IMR-90 (cell line): ENCODE data around the gene LSM2. TPM values are rescaled to one million over a fixed set of nuclear protein-coding genes. Genes with fewer than 3 reads are reported as not detected.

ENCODE experiments used
- ATAC-seq: fragments of 200-7000 bp; cut with Tn5 transposase; 2 replicates; pipeline ENCODE4 v1.9.1; 2020; ENCODE audit warnings: low read depth, mild to moderate bottlenecking, moderate library complexity
- BruUV-seq: library from RNA; stranded (reverse); fragments of 400-500 nt; replicated peaks from 2 replicates; lab custom pipeline; 2021; lab: Mats Ljungman, UMichigan
- CTCF ChIA-PET: fragments of 300-600 bp; formaldehyde crosslinking; extraction: SDS; loops from one replicate; lab custom pipeline; 2021; ENCODE audit warnings: antibody characterized with exemption; lab: Yijun Ruan, JAX
- POLR2A ChIA-PET: fragments of 300-600 bp; sonication (Branson Sonifier 250); formaldehyde crosslinking; loops from one replicate; lab custom pipeline; 2022; ENCODE audit warnings: antibody characterized with exemption; ENCODE audit not compliant: unreplicated experiment; lab: Charles Lee
- DNase-seq: peaks from one replicate; pipeline ENCODE4 v3.0.0; 2013
- H2AFZ ChIP-seq: replicated peaks from 2 replicates; pipeline ENCODE3; 2013; ENCODE audit warnings: low read length, mild to moderate bottlenecking; ENCODE audit not compliant: poor library complexity
- H2AK5ac ChIP-seq: 2 replicates; pipeline ENCODE4 v1.6.1; 2013; ENCODE audit warnings: low read depth, low read length, inconsistent platforms
- H2AK9ac ChIP-seq: replicated peaks from 2 replicates; pipeline ENCODE3; 2013; ENCODE audit warnings: mild to moderate bottlenecking, low read depth, low read length, moderate library complexity; ENCODE audit not compliant: poor library complexity
- H2BK120ac ChIP-seq: 2 replicates; pipeline ENCODE4 v1.6.1; 2013; ENCODE audit warnings: low read depth, low read length, inconsistent platforms
- H2BK15ac ChIP-seq: 3 replicates; pipeline ENCODE4 v1.6.1; 2013; ENCODE audit warnings: low read depth, low read length, inconsistent platforms
- H2BK20ac ChIP-seq: 2 replicates; pipeline ENCODE4 v1.6.1; 2013; ENCODE audit warnings: low read depth, mild to moderate bottlenecking, inconsistent platforms, low read length, moderate library complexity
- H2BK5ac ChIP-seq: 2 replicates; pipeline ENCODE4 v1.6.1; 2013; ENCODE audit warnings: mild to moderate bottlenecking, low read depth, low read length, inconsistent platforms; ENCODE audit not compliant: poor library complexity, severe bottlenecking
- H3K14ac ChIP-seq: replicated peaks from 2 replicates; pipeline ENCODE4 v1.6.1; 2013; ENCODE audit warnings: low read depth, low read length, inconsistent platforms
- H3K18ac ChIP-seq: 2 replicates; pipeline ENCODE4 v1.6.1; 2013; ENCODE audit warnings: low read depth, low read length, control low read depth
- H3K23ac ChIP-seq: 2 replicates; pipeline ENCODE4 v1.6.1; 2013; ENCODE audit warnings: low read depth, low read length, inconsistent platforms
- H3K27ac ChIP-seq: 2 replicates; pipeline ENCODE4 v1.5.1; 2013; ENCODE audit warnings: mild to moderate bottlenecking, control low read depth, low read length; ENCODE audit not compliant: insufficient read depth
- H3K27me3 ChIP-seq: 2 replicates; pipeline ENCODE4 v1.6.1; 2013; ENCODE audit warnings: low read length; ENCODE audit not compliant: control insufficient read depth, insufficient read depth
- H3K36me3 ChIP-seq: 2 replicates; pipeline ENCODE4 v1.6.1; 2013; ENCODE audit warnings: low read length, mixed read lengths; ENCODE audit not compliant: control insufficient read depth, insufficient read depth
- H3K4ac ChIP-seq: 2 replicates; pipeline ENCODE4 v1.6.1; 2013; ENCODE audit warnings: low read depth, low read length, inconsistent platforms
- H3K4me1 ChIP-seq: 2 replicates; pipeline ENCODE4 v1.6.1; 2013; ENCODE audit warnings: low read length, mixed read lengths; ENCODE audit not compliant: control insufficient read depth, insufficient read depth
- H3K4me2 ChIP-seq: 2 replicates; pipeline ENCODE4 v1.6.1; 2013; ENCODE audit warnings: low read depth, mild to moderate bottlenecking, control low read depth, low read length, moderate library complexity
- H3K4me3 ChIP-seq: 2 replicates; pipeline ENCODE4 v1.5.1; 2013; ENCODE audit warnings: low read depth, mild to moderate bottlenecking, control low read depth, low read length, moderate library complexity; ENCODE audit not compliant: insufficient read depth
- H3K56ac ChIP-seq: 2 replicates; pipeline ENCODE4 v1.6.1; 2013; ENCODE audit warnings: low read length, inconsistent platforms; ENCODE audit not compliant: insufficient read depth; ENCODE audit errors: extremely low read depth
- H3K79me1 ChIP-seq, 2 experiments: 2 replicates each; pipeline ENCODE4 v1.6.1; 2013; ENCODE audit warnings: low read length in 2 of 2, inconsistent platforms in 1 of 2, low read depth in 1 of 2
- H3K9ac ChIP-seq: 2 replicates; pipeline ENCODE4 v1.6.1; 2013; ENCODE audit warnings: low read depth, low read length, control low read depth
- H3K9me1 ChIP-seq: 2 replicates; pipeline ENCODE4 v1.6.1; 2013; ENCODE audit warnings: low read length, inconsistent platforms; ENCODE audit not compliant: insufficient read depth
- H3K9me3 ChIP-seq: 2 replicates; pipeline ENCODE4 v1.6.1; 2013; ENCODE audit warnings: low read length; ENCODE audit not compliant: control insufficient read depth, insufficient read depth
- H4K20me1 ChIP-seq: 2 replicates; pipeline ENCODE4 v1.6.1; 2013; ENCODE audit warnings: low read length, inconsistent platforms; ENCODE audit not compliant: insufficient read depth
- H4K5ac ChIP-seq: 2 replicates; pipeline ENCODE4 v1.6.1; 2013; ENCODE audit warnings: mild to moderate bottlenecking, low read depth, low read length, control low read depth
- H4K8ac ChIP-seq, 2 experiments: 2 replicates each; pipeline ENCODE4 v1.6.1; 2013; ENCODE audit warnings: low read depth in 2 of 2, low read length in 2 of 2, control low read depth in 1 of 2, inconsistent platforms in 1 of 2
- H4K91ac ChIP-seq: 2 replicates; pipeline ENCODE4 v1.6.1; 2013; ENCODE audit warnings: low read depth, low read length, inconsistent platforms; ENCODE audit not compliant: insufficient read depth
- CHD1 ChIP-seq: IDR thresholded peaks from 2 replicates; pipeline ENCODE4 v1.6.1; 2012; ENCODE audit warnings: low read depth, low read length, improper control_type of control experiment
- MAFK ChIP-seq: IDR thresholded peaks from 2 replicates; pipeline ENCODE4 v1.6.1; 2012; ENCODE audit warnings: low read depth, low read length, improper control_type of control experiment
- MXI1 ChIP-seq: IDR thresholded peaks from 2 replicates; pipeline ENCODE4 v1.6.1; 2012; ENCODE audit warnings: low read depth, mild to moderate bottlenecking, low read length, moderate library complexity, borderline replicate concordance
- NFE2L2 ChIP-seq: fragments of 150-350 bp; IDR thresholded peaks from 2 replicates; pipeline ENCODE4 v1.6.1; 2016; ENCODE audit warnings: low read depth, mild to moderate bottlenecking, low read length
- RCOR1 ChIP-seq: IDR thresholded peaks from 2 replicates; pipeline ENCODE4 v1.6.1; 2012; ENCODE audit warnings: mild to moderate bottlenecking, low read length, improper control_type of control experiment; ENCODE audit not compliant: insufficient replicate concordance
- RFX5 ChIP-seq: IDR thresholded peaks from 2 replicates; pipeline ENCODE4 v1.8.0; 2012; ENCODE audit warnings: low read depth, mild to moderate bottlenecking, low read length, moderate library complexity
- WGBS, 2 experiments: methylation state at CpG; one replicate each; pipeline versions ENCODE4 v1.1.5 to v1.1.7; 2013; ENCODE audit warnings: missing lambda C conversion rate in 2 of 2; ENCODE audit not compliant: insufficient read length in 1 of 2; ENCODE audit errors: extremely low coverage in 2 of 2; 5-methylcytosine and 5-hydroxymethylcytosine counted together
- dilution Hi-C: fragments of 300-500 bp; cut with HindIII; formaldehyde crosslinking; loops from one replicate; pipeline ENCODE4 v1.14.3; 2018; ENCODE audit warnings: low sequenced_read_pairs; ENCODE audit not compliant: unreplicated experiment
- in situ Hi-C: fragments of 300-500 bp; cut with MboI; formaldehyde crosslinking; loops from 3 replicates; pipeline ENCODE4 v1.14.3; 2019; ENCODE audit warnings: low sequenced_read_pairs, inconsistent platforms, mixed read lengths
- intact Hi-C: fragments of 100-400 bp; cut with micrococcal nuclease; formaldehyde crosslinking; loops from 2 replicates; pipeline ENCODE4 v1.10.0; 2022
- polyA plus RNA-seq, 3 experiments: library from polyadenylated mRNA; depleted of rRNA; stranded (reverse); fragments of >200 nt; gene quantifications; 2 replicates each; pipeline ENCODE4 v1.2.3, GENCODE V29; 2012; ENCODE audit warnings: low replicate concordance in 1 of 3
- total RNA-seq: library from RNA; depleted of rRNA; stranded (reverse); fragments of >200 nt; gene quantifications from 2 replicates; pipeline ENCODE4 v1.2.3, GENCODE V29; 2012
- TF ChIP-seq, protein P1 (sequence below): conservative IDR thresholded peaks from 2 replicates; pipeline ENCODE4 v1.5.1; 2012; ENCODE audit warnings: mild to moderate bottlenecking, low read depth, low read length, improper control_type of control experiment
- TF ChIP-seq, protein P2 (sequence below): fragments of 150-350 bp; IDR thresholded peaks from 2 replicates; pipeline ENCODE4 v1.6.1; 2016; ENCODE audit warnings: low read depth, mild to moderate bottlenecking, low read length, moderate library complexity, borderline replicate concordance
- TF ChIP-seq, protein P3 (sequence below): fragments of 150-350 bp; IDR thresholded peaks from 2 replicates; pipeline ENCODE4 v1.6.1; 2017; ENCODE audit warnings: mild to moderate bottlenecking, antibody characterized with exemption, low read length, low read depth

LSM2 gene
- total and polyA plus RNA-seq, 2 of the 4 experiments (the other 2 are of a cell fraction) = 56.3 to 61.0 TPM

DNA sequence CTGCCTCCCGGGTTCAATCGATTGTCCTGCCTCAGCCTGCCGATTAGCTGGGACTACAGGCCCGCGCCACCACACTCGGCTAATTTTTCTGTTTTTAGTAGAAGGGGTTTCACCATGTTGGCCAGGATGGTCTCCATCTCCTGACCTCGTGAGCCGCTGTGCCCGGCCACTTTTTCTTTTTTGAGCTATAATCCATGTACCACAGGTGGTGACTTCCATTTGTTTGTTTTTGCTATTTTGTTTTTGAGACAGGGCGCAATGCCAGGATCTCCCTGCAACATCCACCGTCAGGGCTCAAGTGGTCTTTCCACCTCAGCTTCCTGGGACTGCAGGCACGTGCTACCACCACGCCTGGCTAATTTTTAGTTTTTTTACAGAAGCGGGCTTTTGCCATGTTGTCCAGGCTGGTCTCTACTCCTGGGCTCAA lies 29.3 kb upstream of the LSM2 start (continued):
- TF ChIP-seq NFE2L2 = no peak

DNA sequence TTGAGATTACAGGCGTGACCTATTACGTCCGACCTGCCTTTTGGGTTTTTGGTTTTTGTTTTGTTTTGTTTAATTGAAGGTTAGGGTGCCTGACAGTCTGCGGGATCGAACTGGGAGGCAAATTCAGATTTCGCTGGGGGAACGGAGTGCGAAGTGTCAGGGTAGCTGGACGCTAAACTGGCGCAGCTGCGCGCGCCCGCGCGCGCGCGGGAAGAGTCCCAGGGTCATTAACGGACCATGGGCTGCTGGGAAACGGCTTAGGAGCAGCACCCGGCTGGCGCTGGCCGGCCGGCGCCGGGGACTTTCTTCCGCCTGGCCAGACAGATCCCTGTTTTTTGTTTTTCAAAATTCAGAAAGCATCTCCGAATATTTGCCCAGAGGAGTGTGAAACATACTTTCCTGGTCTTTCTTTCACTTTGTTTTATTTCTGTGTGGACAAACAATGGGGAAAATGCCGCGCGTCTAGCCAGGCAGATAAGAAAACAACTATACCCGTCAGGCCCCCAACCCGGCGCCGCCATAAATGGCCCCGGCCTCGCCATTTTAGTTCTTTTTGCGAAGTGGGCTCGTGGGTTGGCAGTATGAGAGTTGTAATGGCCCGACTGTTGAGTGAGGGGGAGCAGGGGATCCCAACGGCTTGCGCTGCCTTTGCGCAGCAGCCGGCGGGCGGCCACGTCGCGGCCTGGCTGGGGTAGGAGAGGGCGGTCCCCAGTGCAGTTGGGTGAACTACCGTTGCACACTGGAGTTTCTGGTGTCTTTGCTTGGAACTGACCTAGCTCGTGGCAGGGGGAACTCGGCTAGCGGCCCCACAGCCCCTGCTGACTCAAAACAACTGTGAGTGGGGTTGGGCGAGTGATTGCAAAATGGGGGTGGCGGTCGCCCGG lies 27.8 kb upstream of the LSM2 start:
- BruUV-seq = no TSS peak
- intact Hi-C loops = loop anchor here (1.0 to 5.0 kb wide), 4 partner anchors 28 to 172 kb away; partner anchors contain the start of genes ABHD16A, C6orf47, GPANK1 and NEU1
- Histone ChIP-seq H2BK15ac (peak overlapping the region; percentile 36; the same call in 1 of the 3 replicates), H3K4me2 (peak overlapping the region; percentile 94), H3K9ac (peak overlapping the region; percentile 98), H3K4me3 (peak overlapping the region; percentile 93), H2AK9ac (peak overlapping the region; percentile 99), H3K79me1 (peaks cover 28 to 55% of the 10 kb centered on the region in 2 experiments; a peak in 3 of 4 replicates), H4K20me1 (peaks cover 45% of the 10 kb centered on the region), H3K27me3 (no peaks in the 10 kb centered on the region), H4K91ac (peak overlapping the region; percentile 90), H4K5ac (peak overlapping the region; percentile 71), H2BK5ac (peak overlapping the region; percentile 97), H3K4me1 (peaks cover 13% of the 10 kb centered on the region), H3K9me1 (peaks cover 7% of the 10 kb centered on the region; the same call in 1 of the 2 replicates), H2BK120ac (peak overlapping the region; percentile 92), H3K9me3 (no peaks in the 10 kb centered on the region), H3K27ac (peak overlapping the region; percentile 94), H3K18ac (peak overlapping the region; percentile 93), H2AFZ (peak overlapping the region; percentile 98), H3K14ac (peak overlapping the region; percentile 99), H3K36me3 (peaks cover 30% of the 10 kb centered on the region), H4K8ac (peak overlapping the region; percentile 92 to 99), H3K23ac (peak overlapping the region; percentile 97), H3K4ac (peak overlapping the region; percentile 97), H2BK20ac (peak overlapping the region; percentile 57; the same call in 1 of the 2 replicates), H2AK5ac (peak overlapping the region; percentile 96), H3K56ac (peak overlapping the region; percentile 99)
- DNase-seq (peak; percentile 84), ATAC-seq (peak; percentile 80)
- POLR2A ChIA-PET = interaction anchor here (0.6 kb wide), 1 partner anchor 11 kb away, joined by 4 read pairs; no protein-coding TSS in a partner anchor
- in situ Hi-C loops = loop anchor here (10.0 kb wide), 2 partner anchors 150 to 290 kb away; partner anchors contain the start of genes ATP6V1G2, DDX39B, LY6G5C and NFKBIL1
- WGBS, 2 experiments = 2% methylated on average over 32 of the region's 59 CpGs; no CpG with 5 or more reads in 1 of the 2 experiments
- dilution Hi-C loops = no loop called here
- CTCF ChIA-PET = no interaction called here
- TF ChIP-seq MXI1 = peak; percentile 26; the same call in 1 of the 2 replicates
- TF ChIP-seq, protein P1, sequence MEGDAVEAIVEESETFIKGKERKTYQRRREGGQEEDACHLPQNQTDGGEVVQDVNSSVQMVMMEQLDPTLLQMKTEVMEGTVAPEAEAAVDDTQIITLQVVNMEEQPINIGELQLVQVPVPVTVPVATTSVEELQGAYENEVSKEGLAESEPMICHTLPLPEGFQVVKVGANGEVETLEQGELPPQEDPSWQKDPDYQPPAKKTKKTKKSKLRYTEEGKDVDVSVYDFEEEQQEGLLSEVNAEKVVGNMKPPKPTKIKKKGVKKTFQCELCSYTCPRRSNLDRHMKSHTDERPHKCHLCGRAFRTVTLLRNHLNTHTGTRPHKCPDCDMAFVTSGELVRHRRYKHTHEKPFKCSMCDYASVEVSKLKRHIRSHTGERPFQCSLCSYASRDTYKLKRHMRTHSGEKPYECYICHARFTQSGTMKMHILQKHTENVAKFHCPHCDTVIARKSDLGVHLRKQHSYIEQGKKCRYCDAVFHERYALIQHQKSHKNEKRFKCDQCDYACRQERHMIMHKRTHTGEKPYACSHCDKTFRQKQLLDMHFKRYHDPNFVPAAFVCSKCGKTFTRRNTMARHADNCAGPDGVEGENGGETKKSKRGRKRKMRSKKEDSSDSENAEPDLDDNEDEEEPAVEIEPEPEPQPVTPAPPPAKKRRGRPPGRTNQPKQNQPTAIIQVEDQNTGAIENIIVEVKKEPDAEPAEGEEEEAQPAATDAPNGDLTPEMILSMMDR = no peak
- no peak for TF ChIP-seq CHD1
- TF ChIP-seq, protein P2, sequence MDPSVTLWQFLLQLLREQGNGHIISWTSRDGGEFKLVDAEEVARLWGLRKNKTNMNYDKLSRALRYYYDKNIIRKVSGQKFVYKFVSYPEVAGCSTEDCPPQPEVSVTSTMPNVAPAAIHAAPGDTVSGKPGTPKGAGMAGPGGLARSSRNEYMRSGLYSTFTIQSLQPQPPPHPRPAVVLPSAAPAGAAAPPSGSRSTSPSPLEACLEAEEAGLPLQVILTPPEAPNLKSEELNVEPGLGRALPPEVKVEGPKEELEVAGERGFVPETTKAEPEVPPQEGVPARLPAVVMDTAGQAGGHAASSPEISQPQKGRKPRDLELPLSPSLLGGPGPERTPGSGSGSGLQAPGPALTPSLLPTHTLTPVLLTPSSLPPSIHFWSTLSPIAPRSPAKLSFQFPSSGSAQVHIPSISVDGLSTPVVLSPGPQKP = no peak
- TF ChIP-seq RCOR1 = no peak
- TF ChIP-seq RFX5 = no peak
- no peak for TF ChIP-seq NFE2L2
- no peak for TF ChIP-seq MAFK
- TF ChIP-seq, protein P3, sequence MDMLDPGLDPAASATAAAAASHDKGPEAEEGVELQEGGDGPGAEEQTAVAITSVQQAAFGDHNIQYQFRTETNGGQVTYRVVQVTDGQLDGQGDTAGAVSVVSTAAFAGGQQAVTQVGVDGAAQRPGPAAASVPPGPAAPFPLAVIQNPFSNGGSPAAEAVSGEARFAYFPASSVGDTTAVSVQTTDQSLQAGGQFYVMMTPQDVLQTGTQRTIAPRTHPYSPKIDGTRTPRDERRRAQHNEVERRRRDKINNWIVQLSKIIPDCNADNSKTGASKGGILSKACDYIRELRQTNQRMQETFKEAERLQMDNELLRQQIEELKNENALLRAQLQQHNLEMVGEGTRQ = no peak
